ENCODE results near the gene STRIP1.
A peak's percentile ranks its signal among the peaks of the same experiment; 100 is the strongest.

The STRIP1 gene

GRCh38 chr1:110083061-110083865 is 48.8 kb downstream of the STRIP1 start:
- TF ChIP-seq CTCF (IDR thresholded peaks at IDR 0.05; ENCODE audit: low read depth, low read length, missing control alignments), result no peak
- DNase-seq (ENCODE audit: low read depth), result no peak
- in situ Hi-C loops (cut with HindIII; ENCODE audit: low sequenced_read_pairs), result no loop called here
- no peak overlapping the region for H3K4me3 ChIP-seq (ENCODE audit: low read depth, low read length)

DNA sequence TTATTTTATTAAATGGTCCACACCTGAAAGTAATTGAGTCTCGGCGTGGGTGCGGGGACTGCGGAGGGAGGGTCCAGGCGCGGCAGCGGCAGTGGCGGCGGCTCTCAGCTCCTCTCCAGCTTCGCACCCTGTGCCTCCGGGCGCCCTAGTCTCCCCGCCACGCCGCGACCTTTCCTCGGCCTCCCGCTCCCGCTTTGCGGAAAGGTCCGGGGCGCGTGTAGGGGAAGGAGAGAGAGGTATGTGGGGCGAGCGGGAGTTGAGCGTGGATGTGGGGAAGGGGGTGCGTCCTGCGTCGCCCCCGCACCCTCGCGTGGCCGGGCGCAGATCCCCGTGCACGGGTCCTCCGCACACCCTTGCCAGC is 49.4 kb downstream of the STRIP1 start:
- in situ Hi-C loops (cut with HindIII; ENCODE audit: low sequenced_read_pairs), result no loop called here

DNA sequence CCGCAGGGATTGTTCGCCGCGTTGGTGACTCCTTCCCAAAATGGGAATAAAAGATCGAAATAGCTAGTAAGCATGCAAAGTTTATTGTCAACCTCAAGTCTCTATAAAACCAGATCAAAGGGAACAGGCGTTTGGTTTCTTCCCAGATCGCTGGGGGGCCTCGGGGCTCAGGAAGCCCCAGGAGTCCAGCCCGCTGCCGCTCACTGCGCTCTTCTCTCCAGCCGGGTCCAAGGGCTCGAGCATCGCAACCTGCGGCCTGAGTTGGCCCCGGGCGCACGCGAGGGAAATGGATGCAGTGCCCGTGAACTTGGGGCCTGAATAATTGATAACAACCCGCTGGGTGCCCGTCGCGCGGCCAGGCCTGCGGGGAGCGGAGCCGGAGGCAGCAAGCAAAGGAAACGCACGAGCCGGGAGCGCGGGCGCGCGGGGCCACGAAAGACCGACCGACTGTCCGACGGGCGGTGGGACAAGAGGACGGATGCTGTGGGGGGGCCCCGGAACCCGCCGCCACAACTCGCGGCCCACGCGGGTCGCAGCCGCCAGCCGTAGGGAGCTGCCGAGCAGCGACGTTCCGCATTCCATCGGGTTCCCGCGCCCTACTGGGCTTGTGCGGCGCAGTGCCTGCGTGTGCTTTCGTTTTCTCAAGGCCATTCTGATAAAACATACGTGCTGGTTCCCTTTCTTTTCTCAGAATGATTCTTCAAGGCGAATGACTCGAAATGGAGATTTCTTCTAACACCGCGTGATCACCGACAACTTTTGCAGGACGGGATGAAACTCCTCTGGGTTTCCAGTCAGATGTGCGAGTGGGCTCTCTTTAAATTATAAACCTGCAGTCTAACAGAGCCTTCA is 50.0 kb downstream of the STRIP1 start:
- H3K4me3 ChIP-seq (ENCODE audit: low read depth, low read length), result peak overlapping the region; percentile 40
- peak; percentile 4 for DNase-seq (ENCODE audit: low read depth)
- no peak for TF ChIP-seq CTCF (IDR thresholded peaks at IDR 0.05; ENCODE audit: low read depth, low read length, missing control alignments)
- in situ Hi-C loops (cut with HindIII; ENCODE audit: low sequenced_read_pairs), result no loop called here

More for the DNA sequence above, 49.4 kb downstream of the STRIP1 start:
- H3K4me3 ChIP-seq (ENCODE audit: low read depth, low read length), result no peak overlapping the region
- TF ChIP-seq CTCF (IDR thresholded peaks at IDR 0.05; ENCODE audit: low read depth, low read length, missing control alignments), result no peak
- DNase-seq (ENCODE audit: low read depth), result no peak

DNA sequence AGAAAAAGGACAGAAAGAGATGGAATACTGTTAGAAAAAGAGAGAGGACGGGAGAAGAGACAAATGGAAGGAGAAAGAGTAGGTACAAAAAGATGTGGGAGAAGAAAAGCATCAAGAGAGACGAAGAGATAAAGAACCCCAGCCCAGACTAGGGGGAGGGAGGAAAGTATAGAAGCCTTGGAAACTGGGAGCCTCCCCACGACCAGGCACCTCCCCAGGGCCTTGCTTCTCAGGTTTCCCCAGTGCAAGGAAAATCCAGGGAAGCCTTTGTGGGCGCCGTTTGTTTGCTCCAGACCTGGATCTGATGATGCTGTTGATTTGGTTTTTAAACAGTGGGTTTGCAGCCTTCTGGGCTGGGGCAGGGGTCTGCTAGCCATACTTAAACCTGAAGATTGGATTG is 51.2 kb downstream of the STRIP1 start:
- no peak for TF ChIP-seq CTCF (IDR thresholded peaks at IDR 0.05; ENCODE audit: low read depth, low read length, missing control alignments)
- H3K4me3 ChIP-seq (ENCODE audit: low read depth, low read length), result no peak overlapping the region
- in situ Hi-C loops (cut with HindIII; ENCODE audit: low sequenced_read_pairs), result no loop called here
- DNase-seq (ENCODE audit: low read depth), result no peak

- in situ Hi-C loops (cut with HindIII; ENCODE audit: low sequenced_read_pairs), result no loop called here
- DNase-seq (ENCODE audit: low read depth), result no peak
- no peak for TF ChIP-seq CTCF (IDR thresholded peaks at IDR 0.05; ENCODE audit: low read depth, low read length, missing control alignments)
- H3K4me3 ChIP-seq (ENCODE audit: low read depth, low read length), result no peak overlapping the region
These were observed 52.5 kb downstream of the STRIP1 start for GRCh38 chr1:110086961-110087360.

DNA sequence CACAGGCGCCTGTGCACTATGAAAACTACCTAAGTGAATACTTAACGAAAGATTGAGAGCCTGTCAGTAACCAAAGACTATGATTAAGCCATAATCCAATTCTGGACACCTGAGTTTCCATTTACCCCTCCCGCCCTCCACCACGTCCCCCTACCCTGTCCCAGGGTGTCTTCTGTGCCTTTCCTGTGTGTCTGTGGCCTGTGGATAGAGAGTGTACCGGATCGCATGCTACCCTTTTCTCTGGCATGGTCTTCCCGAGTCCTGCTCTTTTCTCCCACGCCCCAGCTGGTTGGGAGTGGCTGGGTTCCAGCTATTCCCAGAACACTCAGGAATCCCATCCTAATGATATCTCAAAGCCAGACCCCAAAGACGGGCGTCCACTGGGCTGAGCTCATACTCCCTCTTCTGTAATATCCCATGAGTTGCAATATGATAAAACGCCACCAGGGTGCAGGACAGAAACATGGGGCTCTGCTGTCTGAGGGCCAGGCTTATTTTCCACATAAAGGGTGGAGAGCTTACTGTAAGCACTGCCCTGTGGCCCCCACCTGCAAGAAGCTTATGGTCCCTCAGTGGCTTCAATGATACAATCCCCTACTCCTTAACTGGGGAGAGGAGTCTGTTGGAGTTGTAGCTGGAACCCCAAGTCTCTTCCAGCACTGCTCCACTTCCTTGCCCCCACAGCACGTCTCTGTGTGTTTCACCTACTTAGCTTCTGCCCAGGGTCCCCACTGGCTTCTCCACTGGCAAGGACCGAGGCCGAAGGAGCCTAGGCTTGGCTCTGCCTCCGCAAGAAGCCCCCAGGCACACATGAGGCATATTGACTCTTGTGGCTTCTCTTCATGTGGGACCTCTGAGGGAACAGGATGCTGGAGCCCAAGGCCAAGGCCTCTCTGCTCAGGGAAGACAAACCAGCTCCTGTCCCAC is 53.7 kb downstream of the STRIP1 start:
- peak; percentile 75 for TF ChIP-seq CTCF (IDR thresholded peaks at IDR 0.05; ENCODE audit: low read depth, low read length, missing control alignments)
- peak; percentile 27 for DNase-seq (ENCODE audit: low read depth)
- in situ Hi-C loops (cut with HindIII; ENCODE audit: low sequenced_read_pairs), result no loop called here
- H3K4me3 ChIP-seq (ENCODE audit: low read depth, low read length), result no peak overlapping the region
